Endothelial cell (in vitro differentiated cells): ENCODE measurements around the gene TNS4. TPM values are rescaled to one million over a fixed set of nuclear protein-coding genes. Genes with fewer than 3 reads are reported as not detected.

Experiments
- DNase-seq: peaks from one replicate; pipeline ENCODE4 v3.0.0; 2021; ENCODE audit warnings: low spot score
- H3K27ac Mint-ChIP-seq: one replicate; pipeline ENCODE4 v1.8.0; 2021; ENCODE audit warnings: mixed read lengths, inconsistent platforms; ENCODE audit not compliant: unreplicated experiment
- H3K27me3 Mint-ChIP-seq: one replicate; pipeline ENCODE4 v1.8.0; 2021; ENCODE audit warnings: mild to moderate bottlenecking, moderate library complexity, mixed read lengths, inconsistent platforms; ENCODE audit not compliant: unreplicated experiment
- H3K36me3 Mint-ChIP-seq: one replicate; pipeline ENCODE4 v1.8.0; 2021; ENCODE audit warnings: mild to moderate bottlenecking, low read depth, mixed read lengths, inconsistent platforms; ENCODE audit not compliant: unreplicated experiment
- H3K4me1 Mint-ChIP-seq: one replicate; pipeline ENCODE4 v1.8.0; 2021; ENCODE audit warnings: mild to moderate bottlenecking, mixed read lengths, inconsistent platforms; ENCODE audit not compliant: unreplicated experiment
- H3K4me3 Mint-ChIP-seq: one replicate; pipeline ENCODE4 v1.8.0; 2021; ENCODE audit warnings: mild to moderate bottlenecking, mixed read lengths, inconsistent platforms; ENCODE audit not compliant: unreplicated experiment
- H3K9me3 Mint-ChIP-seq: one replicate; pipeline ENCODE4 v1.8.0; 2021; ENCODE audit warnings: mixed read lengths, inconsistent platforms; ENCODE audit not compliant: unreplicated experiment
- CTCF ChIP-seq: fragments of 200-600 bp; sonication (generic); IDR thresholded peaks from one replicate; pipeline ENCODE4 v1.5.0; 2021; ENCODE audit warnings: antibody characterized with exemption; ENCODE audit not compliant: unreplicated experiment
- total RNA-seq: library from RNA; stranded (reverse); fragmentation: NEBNext Ultra II Directional; extraction: Animal tissue kit (Norgen Biotek cat#: 25700); gene quantifications from one replicate; pipeline ENCODE4 v1.2.1, GENCODE V29; 2021; ENCODE audit not compliant: unreplicated experiment

Gene TNS4
- total RNA-seq, 1 donor from 2014 or later: 0.08 TPM

GRCh38 chr17:40531051-40531991 lies 29.9 kb upstream of the TNS4 start:
- Mint-ChIP-seq H3K4me1 (peaks cover 32% of the 10 kb centered on the region), H3K27ac (no peak overlapping the region), H3K27me3 (peaks cover 10% of the 10 kb centered on the region), H3K4me3 (no peak overlapping the region), H3K36me3 (no peaks in the 10 kb centered on the region), H3K9me3 (no peaks in the 10 kb centered on the region)
- TF ChIP-seq CTCF: no peak
- no peak for DNase-seq

- Mint-ChIP-seq H3K9me3 (no peaks in the 10 kb centered on the region), H3K4me1 (peaks cover 26% of the 10 kb centered on the region), H3K27ac (no peak overlapping the region), H3K27me3 (peaks cover 8% of the 10 kb centered on the region), H3K4me3 (no peak overlapping the region), H3K36me3 (no peaks in the 10 kb centered on the region)
- DNase-seq: no peak
- TF ChIP-seq CTCF: no peak
These were observed 29.1 kb upstream of the TNS4 start for GRCh38 chr17:40530531-40530994.

GRCh38 chr17:40529991-40530390 lies 28.6 kb upstream of the TNS4 start:
- H3K9me3 Mint-ChIP-seq: no peaks in the 10 kb centered on the region
- no peak overlapping the region for H3K4me3 Mint-ChIP-seq
- no peak for TF ChIP-seq CTCF
- DNase-seq: no peak
- no peaks in the 10 kb centered on the region for H3K36me3 Mint-ChIP-seq
- no peak overlapping the region for H3K27ac Mint-ChIP-seq
- peaks cover 26% of the 10 kb centered on the region for H3K4me1 Mint-ChIP-seq
- H3K27me3 Mint-ChIP-seq: peaks cover 8% of the 10 kb centered on the region

- Mint-ChIP-seq H3K27me3 (peaks cover 6% of the 10 kb centered on the region), H3K4me3 (no peak overlapping the region), H3K4me1 (peaks cover 18% of the 10 kb centered on the region), H3K9me3 (no peaks in the 10 kb centered on the region), H3K27ac (peak overlapping the region; percentile 67), H3K36me3 (no peaks in the 10 kb centered on the region)
- TF ChIP-seq CTCF: no peak
- DNase-seq: no peak
These were observed 27.4 kb upstream of the TNS4 start for GRCh38 chr17:40528692-40529417.
